Skin of body (tissue), 2 donors: ENCODE data around the gene HTR1E. TPM values are rescaled to one million over a fixed set of nuclear protein-coding genes. Genes with fewer than 3 reads are reported as not detected.
"Not testable (repeated sequence)": the region's sequence is repeated elsewhere in the genome, so short reads cannot be mapped to it uniquely, and the experiment has no call there.

ENCODE experiments used
- DNase-seq: peaks from one replicate; lab custom pipeline; 2025; lab: John Stamatoyannopoulos, UW
- total RNA-seq: library from RNA; depleted of rRNA; stranded (reverse); fragments of >200 nt; gene quantifications from one replicate; pipeline ENCODE4 v1.2.3, GENCODE V29; 2014

The HTR1E gene, protein sequence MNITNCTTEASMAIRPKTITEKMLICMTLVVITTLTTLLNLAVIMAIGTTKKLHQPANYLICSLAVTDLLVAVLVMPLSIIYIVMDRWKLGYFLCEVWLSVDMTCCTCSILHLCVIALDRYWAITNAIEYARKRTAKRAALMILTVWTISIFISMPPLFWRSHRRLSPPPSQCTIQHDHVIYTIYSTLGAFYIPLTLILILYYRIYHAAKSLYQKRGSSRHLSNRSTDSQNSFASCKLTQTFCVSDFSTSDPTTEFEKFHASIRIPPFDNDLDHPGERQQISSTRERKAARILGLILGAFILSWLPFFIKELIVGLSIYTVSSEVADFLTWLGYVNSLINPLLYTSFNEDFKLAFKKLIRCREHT
- not detected for total RNA-seq

DNA sequence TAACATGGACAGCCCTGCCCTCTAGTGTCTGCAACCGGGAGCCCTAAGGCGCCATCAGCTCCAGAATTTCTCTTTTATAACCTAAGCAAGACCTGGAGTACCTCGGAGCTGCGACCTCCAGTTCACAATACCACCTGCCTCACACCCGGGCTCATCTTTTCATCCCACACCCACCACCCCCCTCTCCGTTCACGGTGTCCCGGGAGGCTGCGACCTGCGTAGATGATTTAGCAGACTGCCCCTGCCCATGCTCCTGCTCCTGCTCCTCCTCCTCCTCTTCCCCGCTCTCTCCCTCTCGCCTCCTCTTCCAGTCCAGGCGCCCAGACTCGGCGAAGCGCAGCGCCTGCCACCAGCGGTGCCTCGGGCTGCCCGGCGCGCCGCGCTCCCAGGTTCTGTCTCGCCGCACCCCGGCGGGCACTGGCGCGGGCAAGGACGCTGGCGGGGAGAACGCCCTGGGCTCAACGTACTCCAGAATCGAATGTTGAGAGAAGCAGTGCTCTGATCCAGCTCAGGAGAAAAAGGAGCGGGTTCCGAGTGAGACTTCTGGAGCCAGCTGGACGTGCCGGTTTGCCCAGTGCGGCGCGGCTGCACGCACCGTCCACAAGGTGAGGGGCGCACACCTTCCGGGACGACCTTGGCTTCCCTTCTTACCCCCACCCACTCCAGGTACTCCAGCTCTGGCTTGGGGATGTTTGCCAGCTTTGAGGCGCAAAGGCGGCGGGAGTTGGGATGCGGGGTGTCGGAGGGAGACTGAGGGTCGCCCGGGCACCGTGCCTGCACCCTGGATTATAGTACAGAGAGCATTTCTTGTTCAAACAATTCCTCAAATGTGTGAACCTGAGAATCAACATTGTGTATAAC lies at the start of gene HTR1E:
Gene HTR1E, plus strand, starts transcription at position 310 of the 861 bp plus-strand sequence. CDS start 77,807 bp downstream, outside the sequence.
- no peak for DNase-seq

DNA sequence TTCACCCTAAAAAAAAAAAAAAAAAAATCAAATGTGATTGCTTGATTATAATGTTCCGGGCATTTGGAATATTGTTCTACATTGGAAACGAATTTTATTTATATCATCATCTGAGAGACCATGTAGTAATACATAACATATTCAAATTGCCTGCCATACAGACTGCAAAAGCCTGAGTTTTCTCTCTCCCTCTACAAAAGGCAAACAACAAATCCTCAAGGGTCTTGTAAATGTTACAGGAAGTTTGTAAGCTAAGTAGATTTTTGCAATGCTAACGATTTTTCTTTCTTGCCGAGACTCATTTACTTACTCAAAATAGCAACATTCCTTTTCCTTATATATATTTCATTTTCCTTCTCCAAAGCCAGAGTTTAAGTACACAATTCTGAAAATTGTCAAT lies 49.0 kb upstream of the HTR1E start:
- DNase-seq, result no peak

DNA sequence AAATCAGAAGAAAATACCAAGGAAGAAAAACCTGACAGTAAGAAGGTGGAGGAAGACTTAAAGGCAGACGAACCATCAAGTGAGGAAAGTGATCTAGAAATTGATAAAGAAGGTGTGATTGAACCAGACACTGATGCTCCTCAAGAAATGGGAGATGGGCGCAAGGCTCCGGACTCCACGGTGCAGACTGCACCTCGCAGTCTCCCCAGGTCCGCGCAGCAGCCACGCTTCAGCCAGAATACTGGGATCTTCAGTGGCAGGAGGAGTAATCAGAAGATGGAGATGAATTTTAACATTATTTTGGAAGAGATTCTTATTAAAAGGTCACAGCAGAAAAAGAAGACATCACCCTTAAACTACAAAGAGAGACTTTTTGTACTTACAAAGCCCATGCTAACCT lies 40.1 kb upstream of the HTR1E start:
- DNase-seq, result not testable (repeated sequence)

DNA sequence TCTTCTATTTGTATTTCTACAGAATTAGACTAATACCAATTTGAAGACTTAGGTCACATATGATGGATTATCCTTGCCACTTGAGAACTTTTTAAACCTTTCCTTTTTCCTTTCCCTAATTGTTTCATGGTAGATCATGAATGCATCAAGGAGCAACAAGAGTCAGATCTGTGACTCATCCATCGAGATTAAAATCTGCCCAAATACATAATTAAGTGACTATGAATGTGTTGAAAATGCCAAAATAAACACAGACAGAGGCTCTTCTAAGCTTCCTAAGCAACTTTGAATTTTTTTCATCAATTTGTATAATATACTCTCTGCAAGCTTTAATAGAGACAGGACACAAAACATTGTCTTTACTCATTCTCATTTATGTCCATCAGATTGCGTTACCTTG lies 23.5 kb upstream of the HTR1E start:
- no peak for DNase-seq

DNA sequence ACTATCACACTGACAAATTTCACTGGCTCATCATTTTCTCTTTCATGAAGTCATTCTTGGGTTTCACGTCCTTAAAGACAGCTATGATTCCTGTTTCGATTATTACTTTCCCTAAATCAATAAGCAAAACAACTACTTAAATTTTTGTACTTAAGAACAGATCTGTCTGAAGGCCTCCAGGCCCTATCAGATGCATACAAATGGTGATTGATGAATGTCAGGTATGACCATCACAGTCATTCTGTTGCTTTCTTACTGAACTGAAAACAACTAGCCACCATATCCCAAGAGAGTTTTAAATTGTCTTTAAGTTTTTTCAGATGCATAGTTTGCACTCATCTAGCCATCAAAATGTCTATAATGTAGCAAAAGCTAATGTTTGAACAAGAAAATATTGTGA lies 20.9 kb upstream of the HTR1E start:
- no peak for DNase-seq

DNA sequence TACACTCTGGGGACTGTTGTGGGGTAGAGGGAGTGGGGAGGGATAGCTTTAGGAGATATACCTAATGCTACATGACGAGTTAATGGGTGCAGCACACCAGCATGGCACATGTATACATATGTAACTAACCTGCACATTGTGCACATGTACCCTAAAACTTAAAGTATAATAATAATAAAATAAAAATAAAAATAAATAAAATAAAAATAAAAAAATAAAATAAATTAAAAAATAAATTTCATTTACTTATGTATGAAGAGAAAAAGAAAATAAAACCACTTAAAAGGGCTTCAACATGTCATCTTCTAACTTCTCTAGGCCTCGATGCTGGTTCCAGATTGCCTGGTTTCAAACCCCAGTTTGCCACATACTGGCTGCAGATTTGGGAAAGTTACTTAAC lies 10.2 kb upstream of the HTR1E start:
- DNase-seq, result not testable (repeated sequence)

DNA sequence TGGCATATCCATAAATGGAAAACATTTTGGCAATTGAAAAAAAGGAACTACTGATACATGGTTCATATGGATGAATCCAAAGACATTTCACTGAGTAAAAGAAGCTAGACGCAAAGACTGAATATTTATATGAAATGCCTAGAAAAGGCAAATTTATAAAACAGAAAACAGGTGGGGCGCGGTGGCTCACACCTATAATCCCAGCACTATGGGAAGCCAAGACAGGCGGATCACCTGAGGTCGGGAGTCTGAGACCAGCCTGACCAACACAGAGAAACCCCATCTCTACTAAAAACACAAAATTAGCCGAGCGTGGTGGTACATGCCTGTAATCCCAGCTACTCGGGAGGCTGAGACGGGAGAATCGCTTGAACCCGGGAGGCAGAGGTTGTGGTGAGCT lies 9.5 kb upstream of the HTR1E start:
- DNase-seq, result not testable (repeated sequence)

DNA sequence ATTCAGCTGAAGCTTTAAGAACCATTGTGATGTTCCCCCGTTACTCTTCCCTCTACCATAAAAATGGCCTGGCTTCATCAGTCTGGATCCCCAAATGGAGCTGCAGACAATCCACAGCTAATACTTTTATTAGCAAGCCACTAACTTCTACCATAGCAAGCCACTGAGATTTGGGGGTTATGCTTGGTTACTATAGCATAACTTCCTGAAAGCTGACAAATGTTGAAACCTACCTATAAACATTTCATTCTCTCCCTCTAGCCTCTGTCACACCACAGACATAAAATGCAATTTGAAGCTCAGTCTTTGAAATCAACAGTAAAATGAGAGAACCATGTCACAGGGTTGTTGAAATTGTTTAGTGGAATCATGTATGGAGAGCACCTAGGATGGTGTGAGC lies 3.0 kb upstream of the HTR1E start:
- no peak for DNase-seq

DNA sequence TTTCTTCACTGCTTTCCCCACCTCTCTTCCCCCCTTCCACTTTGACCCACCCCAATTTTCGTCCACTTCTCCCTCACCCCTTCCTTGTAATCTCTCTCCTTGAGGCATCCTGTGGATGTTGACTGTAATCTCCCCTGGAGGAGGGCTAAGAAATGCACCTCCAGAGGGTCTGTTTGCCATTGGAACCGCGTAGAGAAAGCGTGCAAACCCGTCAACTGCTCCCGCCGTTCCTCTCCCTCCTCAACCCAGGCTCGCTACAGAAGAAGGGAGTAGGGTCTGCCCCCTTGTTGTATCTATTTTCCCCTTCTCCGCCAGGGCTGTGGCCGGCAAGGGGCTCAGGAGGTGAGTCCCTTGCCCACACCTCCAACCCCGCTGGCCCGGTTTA lies 502 bp upstream of the HTR1E start:
- no peak for DNase-seq

DNA sequence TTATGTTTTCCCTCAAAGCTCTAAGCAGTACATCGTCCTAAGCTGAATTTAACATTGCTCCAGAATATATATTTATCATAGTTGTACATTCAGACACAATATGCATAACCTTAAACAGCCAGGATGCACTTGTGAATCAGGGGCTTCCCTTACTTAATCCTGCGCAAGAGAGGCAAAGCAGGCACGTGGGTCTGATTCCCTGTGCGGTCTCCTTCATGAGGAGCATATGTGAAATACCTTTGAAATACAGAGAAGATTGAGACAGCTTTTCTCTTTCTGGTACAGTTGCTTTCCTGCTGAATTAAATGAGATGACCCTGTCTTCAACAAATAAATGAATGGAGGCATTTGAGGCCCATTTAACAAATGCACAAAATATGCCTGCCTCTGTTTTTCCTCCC lies 1.5 kb downstream of the HTR1E start:
- DNase-seq, result no peak

DNA sequence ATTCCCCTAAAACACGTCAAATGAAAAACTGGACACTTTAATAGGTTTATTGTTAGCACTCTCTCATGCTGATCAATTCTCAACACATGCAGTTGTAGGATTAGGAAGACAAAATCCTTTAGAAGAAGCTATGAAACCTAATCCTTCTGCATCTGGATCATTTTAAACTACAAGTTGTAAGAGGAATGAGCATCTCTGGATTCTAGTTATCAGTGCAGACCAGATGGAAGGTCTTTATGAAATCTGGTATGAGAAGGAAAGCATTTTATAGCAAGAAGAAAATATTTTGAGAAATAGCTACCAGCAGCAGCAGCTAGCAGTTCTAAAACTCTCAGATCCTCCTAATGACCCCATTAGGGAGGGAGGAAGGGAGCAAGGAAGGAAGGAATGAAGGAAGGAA lies 4.1 kb downstream of the HTR1E start:
- no peak for DNase-seq

DNA sequence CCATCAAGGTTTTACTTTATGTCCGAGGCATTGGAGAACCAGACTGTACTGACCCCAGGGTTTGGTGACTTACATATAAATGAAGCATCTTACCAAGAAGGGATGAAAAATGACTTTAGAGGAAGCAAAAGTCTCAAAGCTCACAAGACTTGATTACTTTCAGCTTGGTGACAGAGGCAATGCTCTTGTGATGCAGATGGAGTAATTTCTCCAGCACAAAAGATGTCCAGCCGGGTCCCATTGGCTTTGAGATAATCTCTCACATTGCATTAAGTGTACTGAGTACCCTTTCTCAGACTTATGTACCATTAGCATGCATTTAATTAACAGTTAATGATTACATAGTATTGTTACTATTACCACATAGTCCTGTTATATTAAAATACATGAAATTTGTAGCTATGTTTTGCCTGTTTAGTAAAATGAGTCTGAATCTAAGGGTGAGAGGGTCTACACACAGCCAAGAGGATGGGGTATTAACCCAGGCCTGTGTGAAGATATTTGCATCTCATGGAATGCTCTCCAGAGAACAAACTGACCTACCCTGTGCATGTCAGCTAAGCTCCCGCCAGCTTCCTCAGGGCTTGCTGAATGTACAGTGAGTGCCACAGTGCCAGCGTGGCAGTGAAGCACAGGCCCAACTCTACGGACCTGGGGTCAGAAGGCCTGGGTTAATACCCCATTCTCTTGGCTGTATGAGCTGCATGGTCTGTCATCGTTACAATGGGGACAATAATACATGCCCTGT lies 5.6 kb downstream of the HTR1E start:
- DNase-seq, result no peak

DNA sequence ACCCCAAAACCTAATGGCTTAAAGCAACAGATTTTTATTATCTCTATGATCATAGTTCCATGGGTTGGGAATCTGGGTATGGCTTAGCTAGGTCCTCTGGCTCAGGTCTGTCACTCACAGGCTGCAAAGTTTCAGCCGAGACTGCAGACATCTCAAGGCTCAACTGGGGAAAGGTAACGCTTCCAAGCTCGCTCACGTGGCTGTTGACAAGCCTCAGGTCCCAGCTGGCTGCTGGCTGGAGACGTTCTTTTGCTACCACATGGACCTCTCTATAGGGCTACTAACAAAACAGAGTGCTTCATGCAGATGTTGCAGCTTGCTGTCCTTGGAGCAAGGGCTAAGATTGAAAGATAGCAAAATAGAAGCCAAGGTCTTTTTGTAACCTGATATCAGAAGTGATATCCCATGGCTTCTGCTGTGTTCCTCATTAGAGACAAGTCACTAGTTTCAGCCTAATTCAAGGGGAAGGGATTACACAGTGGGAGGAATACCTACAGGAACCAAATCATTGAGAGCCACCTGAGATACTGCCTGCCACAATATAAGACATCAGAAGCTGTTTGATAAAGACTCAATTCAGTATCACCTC lies 6.6 kb downstream of the HTR1E start:
- no peak for DNase-seq

DNA sequence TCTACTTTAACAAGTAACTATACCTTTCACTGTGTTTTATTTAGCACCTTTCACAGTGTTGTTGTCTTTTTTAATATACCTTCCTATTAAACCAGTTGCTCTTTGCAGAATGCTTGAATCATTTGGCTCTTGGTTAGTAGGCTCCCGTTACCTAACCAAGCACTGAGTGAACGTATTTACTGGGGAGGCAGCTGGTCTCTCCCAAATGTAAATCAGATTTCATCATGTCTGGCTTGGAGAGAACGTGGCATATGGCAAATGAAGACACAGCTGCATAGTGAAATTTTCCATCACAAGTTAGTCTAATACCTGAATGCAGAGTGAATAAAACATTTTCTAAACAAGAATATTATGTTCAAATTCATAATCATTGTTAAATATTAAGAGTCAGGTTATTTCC lies 12.4 kb downstream of the HTR1E start:
- DNase-seq, result no peak

DNA sequence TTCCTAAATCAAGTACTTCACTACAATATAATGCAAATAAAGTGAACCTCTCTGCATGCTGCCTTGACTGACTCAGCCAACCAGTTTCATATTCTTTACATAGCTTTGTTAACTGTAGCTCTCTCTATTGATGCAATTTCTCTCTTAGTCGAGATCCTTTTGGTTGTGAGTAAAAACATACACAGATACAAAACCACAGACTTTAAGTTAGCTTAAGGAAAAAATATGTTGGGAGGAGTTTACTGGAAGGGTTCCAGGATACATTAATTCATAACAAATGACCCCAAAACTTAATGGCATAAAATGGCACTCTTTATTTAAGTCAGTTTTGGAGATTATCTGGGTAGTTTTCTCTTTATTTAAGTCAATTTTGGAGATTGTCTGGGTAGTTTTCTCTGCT lies 15.7 kb downstream of the HTR1E start:
- DNase-seq, result no peak

DNA sequence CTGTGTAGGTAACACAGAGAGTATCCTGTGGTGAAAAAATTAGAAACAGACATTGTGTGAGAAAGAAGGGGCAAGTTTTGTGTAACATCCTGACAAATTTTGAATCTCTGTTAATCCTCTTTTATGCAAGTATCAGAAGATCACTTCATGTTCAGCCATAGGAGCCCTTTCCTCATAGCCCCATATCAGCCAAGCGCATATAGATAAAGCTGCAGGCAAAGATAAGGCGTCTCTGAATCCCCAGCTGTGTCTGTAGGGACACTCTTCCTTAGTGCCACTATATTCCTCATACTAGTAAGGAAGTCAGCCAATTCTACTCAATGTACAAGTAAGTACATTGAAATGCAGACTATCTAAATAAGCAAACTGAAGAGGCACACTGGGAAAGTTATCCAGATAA lies 22.3 kb downstream of the HTR1E start:
- no peak for DNase-seq

DNA sequence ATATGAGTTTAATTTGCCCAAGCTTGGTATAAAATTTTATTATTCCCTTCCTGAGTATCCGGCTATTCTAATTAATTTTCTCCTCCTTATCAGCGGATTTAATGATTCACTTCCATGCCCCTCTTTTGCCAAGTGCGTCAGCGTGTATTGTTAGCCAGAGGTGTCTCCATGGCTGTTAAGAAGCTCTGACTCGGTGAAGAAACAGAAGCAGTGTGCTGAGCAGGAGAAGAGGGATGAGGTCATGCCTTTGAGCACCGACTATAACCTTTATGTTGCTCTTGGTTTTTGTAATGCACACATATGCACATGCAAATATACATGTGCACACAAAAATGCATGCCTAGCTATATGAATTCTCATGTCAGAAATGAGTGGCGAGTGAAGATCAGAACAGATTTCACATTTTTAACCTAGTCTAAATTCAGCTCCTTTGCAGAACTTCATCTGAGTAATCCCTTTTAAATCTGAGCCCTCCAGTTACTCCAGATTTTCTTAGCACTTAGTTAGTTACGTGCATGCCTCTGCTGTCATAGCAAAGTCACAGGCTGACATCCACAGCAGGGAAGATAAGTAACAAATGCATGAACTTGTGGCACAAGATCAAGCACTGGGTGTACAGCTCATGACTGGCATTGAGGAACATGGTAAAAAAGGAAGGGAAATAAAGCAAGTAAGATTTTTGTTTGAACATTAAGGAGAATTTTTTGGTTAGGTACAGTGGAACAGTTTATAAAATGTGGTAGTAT lies 24.3 kb downstream of the HTR1E start:
- no peak for DNase-seq

DNA sequence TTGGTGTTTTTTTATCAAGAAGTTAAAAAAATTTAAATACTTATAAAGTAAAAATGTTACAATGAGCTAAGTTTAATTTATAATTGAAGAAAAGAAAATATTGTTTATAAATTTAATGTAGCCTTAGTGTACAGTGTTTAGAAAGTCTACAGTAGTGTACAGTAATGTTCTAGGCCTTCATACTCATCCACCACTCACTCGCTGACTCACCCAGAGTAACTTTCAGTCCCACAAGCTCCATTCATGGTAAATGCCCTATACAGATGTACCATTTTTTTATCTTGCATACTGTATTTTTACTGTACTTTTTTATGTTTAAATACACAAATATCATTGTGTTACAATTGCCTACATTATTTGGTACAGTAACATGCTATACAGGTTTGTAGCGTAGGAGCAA lies 26.0 kb downstream of the HTR1E start:
- DNase-seq, result no peak

DNA sequence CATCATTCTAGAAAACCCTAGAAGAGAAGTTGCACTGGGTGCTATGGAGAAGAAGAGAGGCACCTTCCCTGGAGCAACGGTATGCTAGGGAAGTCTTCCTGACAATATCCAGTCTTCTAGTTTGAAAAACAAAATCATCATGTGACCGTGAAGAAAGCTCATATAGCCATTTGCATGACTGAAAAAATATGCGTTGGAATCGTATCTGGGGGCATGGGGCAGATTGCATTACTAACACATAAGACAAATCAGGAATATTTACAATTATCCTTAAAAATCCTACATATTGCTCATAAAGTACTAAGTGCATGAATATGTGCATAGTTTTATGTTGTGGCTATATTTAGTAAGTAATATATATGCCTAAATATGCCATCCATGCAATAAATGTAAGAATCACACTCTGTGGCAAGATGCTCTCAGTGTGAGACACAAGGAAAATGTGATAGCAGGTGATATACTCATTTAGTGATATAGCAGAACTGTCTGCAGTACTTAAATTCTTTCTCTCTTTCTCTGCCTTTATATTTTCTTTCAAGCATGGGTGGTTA lies 26.8 kb downstream of the HTR1E start:
- no peak for DNase-seq

DNA sequence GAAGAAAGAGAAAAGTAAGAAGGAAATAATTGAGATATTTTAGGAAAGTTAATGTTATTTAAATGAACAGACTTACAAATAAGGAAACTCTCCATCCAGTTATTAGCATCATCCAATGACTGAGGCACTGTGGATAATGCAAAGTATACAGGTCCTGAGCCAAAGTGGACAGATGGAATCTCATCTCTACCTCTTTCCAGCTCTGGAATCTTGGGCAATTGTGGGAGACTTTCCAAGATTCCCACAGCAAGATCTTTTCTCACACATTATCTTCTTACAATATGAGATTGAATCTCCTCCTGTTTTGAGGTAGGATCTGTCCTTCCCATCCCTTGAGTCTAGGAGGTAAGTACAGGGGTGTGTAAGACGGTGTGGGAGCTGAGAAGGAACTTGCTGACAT lies 28.9 kb downstream of the HTR1E start:
- no peak for DNase-seq

DNA sequence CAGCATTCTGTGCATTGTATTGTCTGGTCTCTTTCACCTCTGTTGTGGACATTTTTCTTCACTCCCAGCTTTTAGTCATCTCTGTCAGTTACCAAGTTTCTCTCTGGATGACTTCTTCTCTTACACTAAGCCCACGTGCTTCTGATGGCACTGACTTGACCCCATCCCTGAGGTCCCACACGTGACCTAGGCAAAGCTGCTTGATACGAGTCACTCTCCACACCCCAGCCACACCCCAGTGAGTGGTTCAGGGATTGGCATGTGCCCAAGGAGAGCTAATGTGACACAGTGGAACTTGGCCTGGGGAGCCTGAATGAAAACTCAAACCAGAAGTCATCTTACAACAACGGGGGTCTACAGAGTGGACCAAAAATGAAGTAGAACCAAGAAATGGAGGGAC lies 32.2 kb downstream of the HTR1E start:
- no peak for DNase-seq
